ENCODE data around the gene RAB17. TPM values are rescaled to one million over a fixed set of nuclear protein-coding genes. Genes with fewer than 3 reads are reported as not detected.

RAB17 gene
- total RNA-seq, 1 experiment from 2014 or later = 23.6 TPM

DNA sequence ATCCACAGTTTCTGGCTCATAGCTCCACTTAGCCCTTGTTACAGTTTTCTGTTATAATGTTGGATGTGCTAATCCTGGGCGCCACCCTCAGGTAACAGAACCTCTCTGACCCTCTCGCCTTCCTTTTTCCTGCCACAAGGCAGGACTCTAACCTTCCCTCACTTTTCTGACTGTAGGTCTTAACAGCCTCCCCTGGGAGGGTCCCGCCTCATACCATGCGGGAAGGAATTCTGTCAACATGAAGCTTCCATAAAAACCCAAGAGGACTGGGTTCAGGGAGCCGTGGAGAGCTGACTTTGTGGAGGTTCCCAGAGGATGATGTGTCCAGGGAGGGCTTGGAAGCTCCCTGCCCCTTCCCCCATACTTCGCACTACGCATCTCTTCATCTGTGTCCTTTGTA is 11.9 kb upstream of the RAB17 start:
- CTCF ChIA-PET = interaction anchor here (0.6 to 1.2 kb wide), 2 partner anchors 10 to 31 kb away, joined by 3 read pairs; no protein-coding TSS in a partner anchor
- no peak for DNase-seq (ENCODE audit: low read depth, low spot score)

GRCh38 chr2:237601453-237602116 is 11.1 kb upstream of the RAB17 start:
- ATAC-seq = no peak
- Histone ChIP-seq H3K27ac (ENCODE audit: low read length) (peak overlapping the region; percentile 48), H3K9me3 (ENCODE audit: control insufficient read depth, insufficient read depth, low read depth, low read length) (no peaks in the 10 kb centered on the region), H3K36me3 (ENCODE audit: control insufficient read depth, insufficient read depth, low read length) (no peaks in the 10 kb centered on the region), H3K27me3 (ENCODE audit: control insufficient read depth, insufficient read depth, low read length) (no peaks in the 10 kb centered on the region), H3K4me3 (ENCODE audit: low read depth in 2 of 2, low read length in 2 of 2) (no peak overlapping the region), H3K4me1 (ENCODE audit: control insufficient read depth, insufficient read depth, low read length) (peaks cover 7% of the 10 kb centered on the region)
- intact Hi-C loops (cut with micrococcal nuclease; ENCODE audit: unreplicated experiment) = no loop called here
- ChIA-PET CTCF (interaction anchor here (0.6 to 1.0 kb wide), 3 partner anchors 9 to 21 kb away, joined by 3 to 4 read pairs (median 3); no protein-coding TSS in a partner anchor), POLR2A (no interaction called here)
- in situ Hi-C loops (cut with HindIII; ENCODE audit: low pct_unique_long_range_greater_than_20kb, low sequenced_read_pairs) = no loop called here
- BruUV-seq (replicated peaks) = no TSS peak
- no peak for DNase-seq (ENCODE audit: low read depth, low spot score)
- TF ChIP-seq POLR2AphosphoS5 (IDR thresholded peaks at IDR 0.05; ENCODE audit: low read depth, low read length) = no peak

More for the DNA sequence above, 11.9 kb upstream of the RAB17 start:
- no TSS peak for BruUV-seq (replicated peaks)
- no peaks in the 10 kb centered on the region for H3K27me3 ChIP-seq (ENCODE audit: control insufficient read depth, insufficient read depth, low read length)
- no peak for TF ChIP-seq REST (IDR thresholded peaks at IDR 0.05; ENCODE audit: insufficient read depth in 1 of 2, low read depth in 2 of 2, low read length in 1 of 2)
- TF ChIP-seq SIN3A (IDR thresholded peaks at IDR 0.05; ENCODE audit: borderline replicate concordance, insufficient read depth, low read depth, low read length) = no peak
- no peak for TF ChIP-seq POLR2AphosphoS5 (IDR thresholded peaks at IDR 0.05; ENCODE audit: low read depth, low read length)
- no peak for TF ChIP-seq TCF7L2 (IDR thresholded peaks at IDR 0.05; ENCODE audit: low read depth, low read length)
- no peak for TF ChIP-seq CTCF (IDR thresholded peaks at IDR 0.05)
- POLR2A ChIA-PET = interaction anchor here (0.9 kb wide), 1 partner anchor 21 kb away, joined by 3 read pairs; no protein-coding TSS in a partner anchor
- peak overlapping the region; percentile 32; the same call in 1 of the 2 replicates for H3K27ac ChIP-seq (ENCODE audit: low read length)
- H3K4me1 ChIP-seq (ENCODE audit: control insufficient read depth, insufficient read depth, low read length) = peaks cover 7% of the 10 kb centered on the region
- no peak overlapping the region for H3K4me3 ChIP-seq (ENCODE audit: low read depth in 2 of 2, low read length in 2 of 2)
- H3K36me3 ChIP-seq (ENCODE audit: control insufficient read depth, insufficient read depth, low read length) = no peaks in the 10 kb centered on the region
- intact Hi-C loops (cut with micrococcal nuclease; ENCODE audit: unreplicated experiment) (no loop called here), in situ Hi-C loops (cut with HindIII; ENCODE audit: low pct_unique_long_range_greater_than_20kb, low sequenced_read_pairs) (no loop called here)
- no peak for ATAC-seq
- H3K9me3 ChIP-seq (ENCODE audit: control insufficient read depth, insufficient read depth, low read depth, low read length) = no peaks in the 10 kb centered on the region

DNA sequence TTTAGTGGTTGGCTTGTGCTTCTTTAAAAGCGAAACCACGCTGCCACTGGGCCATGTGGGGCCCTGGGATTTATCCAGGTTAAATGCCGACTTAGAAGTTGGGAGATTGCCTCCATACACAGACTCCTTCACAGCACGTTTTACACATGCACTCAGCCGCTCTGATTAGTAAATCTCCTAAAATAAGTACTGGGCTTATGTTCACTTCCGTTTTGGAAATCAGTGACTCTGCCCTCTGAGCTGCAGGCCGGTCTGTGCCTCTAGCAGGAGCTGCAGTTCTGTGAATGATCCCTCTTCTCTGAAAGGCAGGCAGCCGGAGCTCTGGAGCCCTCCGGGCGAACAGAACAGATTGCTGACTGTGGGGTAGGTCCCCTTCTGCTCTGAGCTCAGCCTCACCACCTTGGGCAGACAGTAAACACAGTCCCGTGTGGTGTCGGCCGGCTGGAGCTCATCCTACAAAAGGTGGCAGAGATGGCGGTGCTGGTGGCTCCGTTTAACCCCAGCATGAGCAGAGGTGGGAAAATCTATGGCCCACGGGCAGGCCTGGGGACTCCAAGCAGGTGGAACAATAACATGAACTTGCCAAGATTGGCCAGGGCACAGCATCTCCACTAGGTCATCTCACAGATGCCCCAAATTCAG is 9.8 kb upstream of the RAB17 start:
- H3K9me3 ChIP-seq (ENCODE audit: control insufficient read depth, insufficient read depth, low read depth, low read length) = no peaks in the 10 kb centered on the region
- in situ Hi-C loops (cut with HindIII; ENCODE audit: low pct_unique_long_range_greater_than_20kb, low sequenced_read_pairs) = no loop called here
- ATAC-seq = no peak
- H3K27me3 ChIP-seq (ENCODE audit: control insufficient read depth, insufficient read depth, low read length) = no peaks in the 10 kb centered on the region
- ChIA-PET POLR2A (no interaction called here), CTCF (interaction anchor here (1.4 kb wide), 1 partner anchor 8 kb away, joined by 3 read pairs; no protein-coding TSS in a partner anchor)
- intact Hi-C loops (cut with micrococcal nuclease; ENCODE audit: unreplicated experiment) = no loop called here
- peaks cover 9% of the 10 kb centered on the region for H3K4me1 ChIP-seq (ENCODE audit: control insufficient read depth, insufficient read depth, low read length)
- no TSS peak for BruUV-seq (replicated peaks)
- DNase-seq (ENCODE audit: low read depth, low spot score) = no peak
- no peak overlapping the region for H3K4me3 ChIP-seq (ENCODE audit: low read depth in 2 of 2, low read length in 2 of 2)
- TF ChIP-seq REST (IDR thresholded peaks at IDR 0.05; ENCODE audit: insufficient read depth in 1 of 2, low read depth in 2 of 2, low read length in 1 of 2) = no peak
- no peak for TF ChIP-seq SIN3A (IDR thresholded peaks at IDR 0.05; ENCODE audit: borderline replicate concordance, insufficient read depth, low read depth, low read length)
- TF ChIP-seq POLR2AphosphoS5 (IDR thresholded peaks at IDR 0.05; ENCODE audit: low read depth, low read length) = no peak
- TF ChIP-seq CTCF (IDR thresholded peaks at IDR 0.05) = no peak
- TF ChIP-seq TCF7L2 (IDR thresholded peaks at IDR 0.05; ENCODE audit: low read depth, low read length) = no peak
- H3K36me3 ChIP-seq (ENCODE audit: control insufficient read depth, insufficient read depth, low read length) = no peaks in the 10 kb centered on the region
- peak overlapping the region; percentile 52 for H3K27ac ChIP-seq (ENCODE audit: low read length)
